ENCODE data around the gene STARD3NL.
"Not testable (repeated sequence)": the region's sequence is repeated elsewhere in the genome, so short reads cannot be mapped to it uniquely, and the experiment has no call there.

DNA sequence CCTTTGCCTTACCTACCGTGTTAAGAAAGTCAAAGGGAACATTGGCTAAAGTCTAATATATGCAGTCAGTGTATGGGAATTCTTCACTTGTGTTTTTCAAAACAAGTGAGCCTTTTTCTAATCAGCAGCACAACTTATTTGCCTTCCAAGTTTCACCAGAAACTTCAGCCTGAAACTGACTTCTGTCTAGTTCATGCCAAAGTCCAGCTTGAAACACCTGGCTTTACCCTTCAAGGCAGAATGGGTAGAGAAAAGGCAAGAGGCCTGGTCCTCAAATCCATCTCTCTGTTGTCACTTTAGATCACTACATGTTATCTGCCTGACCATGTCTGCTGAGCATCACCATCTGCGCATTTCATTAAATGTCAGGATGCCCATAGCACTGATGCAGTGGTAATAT is 92.4 kb downstream of the STARD3NL start:
- TF ChIP-seq CTCF, POLR2A (IDR thresholded peaks at IDR 0.05): not testable (repeated sequence)

Measured in body of pancreas (tissue), 4 donors.